GM21515 (cell line): Measurements from ENCODE around the gene CEACAM19.

ENCODE experiments used
- ATAC-seq: cut with Tn5 transposase; IDR thresholded peaks from one replicate; pipeline ENCODE4 v1.9.1; 2021; ENCODE audit not compliant: unreplicated experiment

CEACAM19 gene

GRCh38 chr19:44722131-44723121, 51.1 kb downstream of the CEACAM19 start:
- ATAC-seq = no peak

GRCh38 chr19:44723299-44723951, 52.1 kb downstream of the CEACAM19 start:
- no peak for ATAC-seq

- no peak for ATAC-seq
These were observed 52.7 kb downstream of the CEACAM19 start for GRCh38 chr19:44723952-44724319.

- ATAC-seq = no peak
These were observed 54.0 kb downstream of the CEACAM19 start for GRCh38 chr19:44725251-44725650.

- no peak for ATAC-seq
These were observed 54.4 kb downstream of the CEACAM19 start for GRCh38 chr19:44725684-44726083.

- no peak for ATAC-seq
These were observed 55.2 kb downstream of the CEACAM19 start for GRCh38 chr19:44726465-44726864.

GRCh38 chr19:44728178-44728577, 56.9 kb downstream of the CEACAM19 start:
- no peak for ATAC-seq

GRCh38 chr19:44729516-44730033, 58.3 kb downstream of the CEACAM19 start:
- no peak for ATAC-seq

GRCh38 chr19:44731081-44731480, 59.8 kb downstream of the CEACAM19 start:
- ATAC-seq = no peak

- no peak for ATAC-seq
These were observed 60.3 kb downstream of the CEACAM19 start for GRCh38 chr19:44731622-44732021.

- ATAC-seq = no peak
These were observed 61.1 kb downstream of the CEACAM19 start for GRCh38 chr19:44732235-44733014.
